NT2/D1 (cell line): ENCODE data around the gene SLC4A1.

Source experiments
- SUZ12 ChIP-seq: IDR thresholded peaks from 2 replicates; pipeline ENCODE4 v1.6.1; 2011; ENCODE audit not compliant: insufficient read length, insufficient read depth; ENCODE audit errors: extremely low read depth
- YY1 ChIP-seq: IDR thresholded peaks from 2 replicates; pipeline ENCODE4 v1.6.1; 2011; ENCODE audit not compliant: insufficient read length, insufficient read depth
- ZNF274 ChIP-seq: IDR thresholded peaks from 2 replicates; pipeline ENCODE4 v1.6.1; 2011; ENCODE audit warnings: mild to moderate bottlenecking, low read depth, low read length

DNA sequence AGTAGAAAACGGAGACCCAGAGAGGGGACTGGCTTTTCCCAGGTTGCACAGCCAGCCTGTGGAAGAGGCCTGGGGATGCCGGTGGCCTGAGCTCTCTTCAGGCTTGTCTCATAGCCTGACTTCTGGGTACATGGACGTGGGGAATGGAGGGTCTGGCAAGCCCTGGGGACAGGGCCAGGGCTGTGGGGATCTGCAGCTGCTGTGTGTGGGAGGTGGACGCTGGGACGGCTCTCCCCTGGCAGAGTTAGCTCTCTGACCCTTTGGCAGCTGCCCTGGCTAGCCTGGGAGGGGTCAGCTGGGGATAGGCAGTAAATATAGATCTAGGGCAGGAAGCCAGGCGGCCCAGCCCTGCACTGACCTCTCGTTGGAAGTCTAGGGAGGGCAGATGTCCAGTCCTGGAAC, 20.5 kb downstream of the SLC4A1 start:
- TF ChIP-seq ZNF274, result no peak
- TF ChIP-seq YY1, result no peak
- TF ChIP-seq SUZ12, result no peak
